VCaP (cell line): ENCODE results near the gene PCSK2.

Experiments used
- H3K27ac ChIP-seq: fragments of 450-650 bp; 2 replicates; pipeline ENCODE4 v1.5.1; 2017
- TF ChIP-seq, protein P1 (sequence below): fragments of 450-650 bp; conservative IDR thresholded peaks from 2 replicates; pipeline ENCODE4 v1.5.1; 2017; ENCODE audit warnings: mild to moderate bottlenecking, moderate library complexity

Gene PCSK2

GRCh38 chr20:17530716-17531664, 304.1 kb downstream of the PCSK2 start, which contains the start of gene BFSP1:
Gene BFSP1, minus strand, starts transcription at chr20:17531379. Its CDS starts 50 bp downstream, at chr20:17531329.
- TF ChIP-seq, protein P1, sequence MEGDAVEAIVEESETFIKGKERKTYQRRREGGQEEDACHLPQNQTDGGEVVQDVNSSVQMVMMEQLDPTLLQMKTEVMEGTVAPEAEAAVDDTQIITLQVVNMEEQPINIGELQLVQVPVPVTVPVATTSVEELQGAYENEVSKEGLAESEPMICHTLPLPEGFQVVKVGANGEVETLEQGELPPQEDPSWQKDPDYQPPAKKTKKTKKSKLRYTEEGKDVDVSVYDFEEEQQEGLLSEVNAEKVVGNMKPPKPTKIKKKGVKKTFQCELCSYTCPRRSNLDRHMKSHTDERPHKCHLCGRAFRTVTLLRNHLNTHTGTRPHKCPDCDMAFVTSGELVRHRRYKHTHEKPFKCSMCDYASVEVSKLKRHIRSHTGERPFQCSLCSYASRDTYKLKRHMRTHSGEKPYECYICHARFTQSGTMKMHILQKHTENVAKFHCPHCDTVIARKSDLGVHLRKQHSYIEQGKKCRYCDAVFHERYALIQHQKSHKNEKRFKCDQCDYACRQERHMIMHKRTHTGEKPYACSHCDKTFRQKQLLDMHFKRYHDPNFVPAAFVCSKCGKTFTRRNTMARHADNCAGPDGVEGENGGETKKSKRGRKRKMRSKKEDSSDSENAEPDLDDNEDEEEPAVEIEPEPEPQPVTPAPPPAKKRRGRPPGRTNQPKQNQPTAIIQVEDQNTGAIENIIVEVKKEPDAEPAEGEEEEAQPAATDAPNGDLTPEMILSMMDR, result peak; percentile 21; the same call in 1 of the 2 replicates
- peak within 1 kb of the TSS; percentile 88 for H3K27ac ChIP-seq

DNA sequence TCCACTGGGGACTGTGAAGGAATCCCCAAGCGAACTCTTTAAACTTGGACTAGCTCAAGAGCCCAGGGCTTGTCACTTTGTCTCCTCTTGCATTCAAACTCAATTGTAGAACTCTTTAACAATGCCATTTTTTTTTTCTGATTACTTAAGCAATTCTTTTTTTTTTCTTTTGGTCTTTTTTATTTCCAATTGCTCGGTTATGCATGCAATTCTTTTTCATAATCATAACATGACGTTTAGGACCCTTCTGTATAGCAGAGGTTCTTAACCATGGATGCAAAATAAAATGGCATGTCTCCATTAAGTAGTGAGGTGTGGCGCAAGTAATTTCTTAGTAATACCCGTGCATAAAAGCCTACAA, 304.8 kb downstream of the PCSK2 start:
- peak overlapping the region; percentile 88 for H3K27ac ChIP-seq
- TF ChIP-seq, protein P1, result no peak

- no peak overlapping the region for H3K27ac ChIP-seq
- TF ChIP-seq, protein P1, result no peak
Observed at GRCh38 chr20:17533396-17533795, 306.6 kb downstream of the PCSK2 start.

- TF ChIP-seq, protein P1, result no peak
- H3K27ac ChIP-seq, result no peak overlapping the region
Observed at GRCh38 chr20:17534077-17534476, 307.2 kb downstream of the PCSK2 start.
